Activated CD4-positive, alpha-beta T cell treated with anti-CD3 and anti-CD28 coated beads, Interleukin-2, amount 10 ng/mL, durations not matched to agents 7 days and 5 days (primary cell): ENCODE measurements around the gene MRTFB. TPM values are rescaled to one million over a fixed set of nuclear protein-coding genes. Genes with fewer than 3 reads are reported as not detected.

Source experiments
- CTCF ChIA-PET: fragments of 350-600 bp; sonication (Branson Sonifier 250); formaldehyde crosslinking; loops from one replicate; lab custom pipeline; 2021; ENCODE audit warnings: antibody characterized with exemption; lab: Charles Lee
- POLR2A ChIA-PET: fragments of 350-600 bp; sonication (Branson Sonifier 250); formaldehyde crosslinking; loops from one replicate; lab custom pipeline; 2021; ENCODE audit warnings: antibody characterized with exemption; lab: Charles Lee
- DNase-seq: peaks from one replicate; pipeline ENCODE4 v3.0.0-alpha.2; 2020
- H3K27ac Mint-ChIP-seq: one replicate; pipeline ENCODE4 v1.8.0; 2021; ENCODE audit warnings: mild to moderate bottlenecking, moderate library complexity, mixed read lengths
- H3K27me3 Mint-ChIP-seq: one replicate; pipeline ENCODE4 v1.8.0; 2021; ENCODE audit warnings: mixed read lengths
- H3K36me3 Mint-ChIP-seq: one replicate; pipeline ENCODE4 v1.8.0; 2021; ENCODE audit warnings: low read depth, mixed read lengths
- H3K4me1 Mint-ChIP-seq: one replicate; pipeline ENCODE4 v1.8.0; 2021; ENCODE audit warnings: mixed read lengths
- H3K4me3 Mint-ChIP-seq: one replicate; pipeline ENCODE4 v1.8.0; 2021; ENCODE audit warnings: mild to moderate bottlenecking, moderate library complexity, mixed read lengths
- H3K9me3 Mint-ChIP-seq: one replicate; pipeline ENCODE4 v1.8.0; 2021; ENCODE audit warnings: mixed read lengths
- total RNA-seq, 2 experiments: library from RNA; stranded (reverse); gene quantifications; one replicate each; pipeline ENCODE4 v1.2.3, GENCODE V29; 2021

MRTFB gene
- total RNA-seq, 2 experiments from 2014 or later, result 17.7 to 21.2 TPM

DNA sequence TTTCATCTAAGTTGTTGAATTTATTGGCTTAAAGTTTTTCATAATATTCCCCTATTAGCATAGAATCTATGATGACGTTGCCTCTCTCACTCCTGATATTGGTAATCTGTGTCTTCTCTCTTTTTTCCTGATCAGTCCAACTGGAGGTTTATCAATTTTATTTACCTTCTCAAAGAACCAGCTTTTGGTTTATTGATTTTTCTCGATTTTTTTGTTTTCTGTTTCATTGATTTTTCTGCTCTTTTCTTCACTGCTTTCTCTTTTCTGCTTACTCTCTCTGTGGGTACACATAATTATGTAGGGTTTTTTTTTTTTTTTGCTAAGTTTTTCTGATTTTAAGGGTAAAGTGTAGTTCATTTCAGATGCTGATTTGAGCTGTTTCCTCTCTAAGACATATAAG lies 29.7 kb downstream of the MRTFB start:
- Mint-ChIP-seq H3K36me3 (no peaks in the 10 kb centered on the region), H3K27ac (no peak overlapping the region), H3K4me1 (peaks cover 9% of the 10 kb centered on the region), H3K4me3 (no peak overlapping the region), H3K9me3 (no peaks in the 10 kb centered on the region), H3K27me3 (no peaks in the 10 kb centered on the region)
- no peak for DNase-seq
- CTCF ChIA-PET, result interaction anchor here (0.6 kb wide), 1 partner anchor 23 kb away, joined by 4 read pairs; no protein-coding TSS in a partner anchor
- POLR2A ChIA-PET, result interaction anchor here (0.6 kb wide), 1 partner anchor 84 kb away, joined by 3 read pairs; no protein-coding TSS in a partner anchor

DNA sequence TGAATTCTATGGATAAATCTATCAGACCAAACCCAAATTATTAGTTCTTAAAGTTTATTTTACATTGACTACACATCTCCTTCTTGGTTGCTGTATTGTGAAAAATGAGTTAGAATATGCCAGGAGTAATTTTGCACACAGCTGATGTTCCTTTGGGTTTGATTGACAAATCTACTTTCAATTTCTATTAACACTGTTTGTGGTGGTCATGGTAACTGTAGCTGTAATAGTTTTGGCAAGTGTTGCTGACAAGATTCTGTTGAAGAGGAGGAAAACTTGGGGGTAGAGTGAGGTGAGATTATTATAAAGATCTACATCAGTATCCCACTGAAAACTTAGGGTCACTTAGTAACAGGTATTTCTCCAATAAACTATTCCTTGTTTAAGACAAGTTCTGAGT lies 30.3 kb downstream of the MRTFB start:
- Mint-ChIP-seq H3K4me3 (no peak overlapping the region), H3K36me3 (no peaks in the 10 kb centered on the region), H3K27me3 (no peaks in the 10 kb centered on the region), H3K9me3 (no peaks in the 10 kb centered on the region), H3K27ac (no peak overlapping the region), H3K4me1 (peaks cover 9% of the 10 kb centered on the region)
- POLR2A ChIA-PET, result interaction anchor here (0.6 kb wide), 1 partner anchor 83 kb away, joined by 3 read pairs; no protein-coding TSS in a partner anchor
- CTCF ChIA-PET, result no interaction called here
- no peak for DNase-seq

DNA sequence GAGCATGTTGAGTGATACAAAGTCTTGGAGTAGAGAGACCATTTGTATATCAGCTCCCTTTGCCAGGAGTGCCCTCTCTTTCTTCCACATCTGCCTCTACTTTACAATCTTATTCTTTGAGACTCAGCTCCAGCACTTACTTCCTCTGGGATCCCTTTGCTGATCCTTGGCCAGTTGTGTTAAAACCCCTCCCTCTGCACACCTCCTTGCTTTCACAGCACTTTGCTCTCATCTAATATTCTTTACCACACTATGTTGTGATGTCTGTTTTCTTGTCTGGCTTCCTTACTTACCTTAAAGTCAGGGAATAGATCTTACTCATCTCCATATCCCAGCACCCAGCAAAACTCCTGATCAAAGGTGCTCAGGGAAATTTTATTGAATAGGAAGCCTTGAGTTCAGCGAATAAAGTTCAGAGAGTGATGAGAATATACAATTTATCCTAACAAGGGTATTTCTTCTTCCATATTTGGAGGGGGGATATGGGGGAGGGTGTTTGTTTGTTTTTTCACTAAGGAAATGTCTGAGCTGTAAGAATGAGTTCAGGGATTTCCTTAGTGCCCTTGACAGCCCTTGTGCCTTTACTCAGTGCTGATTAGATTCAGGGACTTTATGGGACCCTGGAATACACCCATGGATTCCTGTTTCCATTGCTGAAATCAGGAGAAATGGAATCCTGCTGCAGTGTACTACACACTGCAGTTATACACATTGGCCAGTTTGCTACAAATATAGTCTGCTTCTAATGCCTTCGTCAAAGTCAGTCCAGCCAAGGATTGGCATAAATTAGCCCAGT lies 32.0 kb downstream of the MRTFB start:
- H3K27me3 Mint-ChIP-seq, result no peaks in the 10 kb centered on the region
- ChIA-PET POLR2A (no interaction called here), CTCF (no interaction called here)
- no peaks in the 10 kb centered on the region for H3K36me3 Mint-ChIP-seq
- H3K9me3 Mint-ChIP-seq, result no peaks in the 10 kb centered on the region
- DNase-seq, result no peak
- H3K27ac Mint-ChIP-seq, result no peak overlapping the region
- H3K4me3 Mint-ChIP-seq, result no peak overlapping the region
- peaks cover 10% of the 10 kb centered on the region for H3K4me1 Mint-ChIP-seq

DNA sequence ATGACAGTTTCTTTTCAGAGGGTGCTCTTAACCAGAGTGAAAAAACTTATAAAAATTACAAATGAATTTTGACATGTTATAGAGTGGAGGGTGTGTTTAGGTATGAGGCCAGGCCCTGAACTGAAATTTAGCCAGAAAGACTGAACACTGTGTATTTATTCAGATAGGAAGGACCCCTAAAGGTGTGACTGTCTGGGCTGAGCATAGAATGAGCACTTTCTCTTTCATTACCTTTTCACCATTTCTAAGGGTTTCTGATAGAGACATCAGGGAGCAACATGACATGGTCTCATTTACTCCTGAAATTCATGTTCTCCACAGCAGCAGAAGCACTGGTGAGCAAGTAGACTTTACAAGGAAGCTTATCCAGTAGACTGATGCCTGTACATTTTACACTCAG lies 32.9 kb downstream of the MRTFB start:
- Mint-ChIP-seq H3K36me3 (no peaks in the 10 kb centered on the region), H3K27me3 (no peaks in the 10 kb centered on the region), H3K4me1 (peaks cover 15% of the 10 kb centered on the region), H3K27ac (no peak overlapping the region), H3K9me3 (no peaks in the 10 kb centered on the region), H3K4me3 (no peak overlapping the region)
- CTCF ChIA-PET, result no interaction called here
- DNase-seq, result no peak
- POLR2A ChIA-PET, result no interaction called here

DNA sequence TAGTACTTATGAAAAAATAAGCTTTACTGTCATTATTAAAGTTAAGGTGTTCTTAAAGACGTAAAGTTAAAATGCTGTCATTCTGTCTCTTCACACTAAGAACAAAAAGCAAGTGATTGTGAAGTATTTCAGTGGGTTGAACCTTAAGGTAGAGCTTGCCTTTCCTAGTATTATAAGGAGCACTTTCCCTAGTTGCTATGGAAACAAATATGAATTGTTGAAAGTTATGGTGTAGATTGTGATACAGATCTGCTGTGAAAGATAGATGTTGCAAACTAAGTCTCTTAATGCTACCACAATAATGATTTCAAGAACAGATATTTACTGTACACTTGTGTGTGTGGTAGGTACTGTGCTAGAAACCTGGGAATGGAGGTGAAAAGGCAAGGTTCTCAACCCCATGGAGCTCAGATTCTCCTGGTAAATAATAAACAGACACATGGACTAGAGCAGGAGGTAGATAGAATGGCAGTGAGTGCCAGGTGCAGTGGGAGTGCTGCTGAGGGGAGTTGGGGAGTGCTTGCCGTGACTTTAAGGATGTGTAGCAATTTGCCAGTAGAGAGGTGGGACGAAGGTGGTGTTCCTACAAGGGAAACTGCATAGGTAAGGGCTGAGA lies 34.7 kb downstream of the MRTFB start:
- H3K4me1 Mint-ChIP-seq, result peaks cover 24% of the 10 kb centered on the region
- ChIA-PET CTCF (interaction anchor here (1.2 kb wide), 1 partner anchor 186 kb away, joined by 3 read pairs; the partner anchor contains the start of gene ERCC4), POLR2A (no interaction called here)
- H3K27ac Mint-ChIP-seq, result no peak overlapping the region
- H3K4me3 Mint-ChIP-seq, result no peak overlapping the region
- H3K36me3 Mint-ChIP-seq, result no peaks in the 10 kb centered on the region
- DNase-seq, result no peak
- no peaks in the 10 kb centered on the region for H3K9me3 Mint-ChIP-seq
- H3K27me3 Mint-ChIP-seq, result no peaks in the 10 kb centered on the region

DNA sequence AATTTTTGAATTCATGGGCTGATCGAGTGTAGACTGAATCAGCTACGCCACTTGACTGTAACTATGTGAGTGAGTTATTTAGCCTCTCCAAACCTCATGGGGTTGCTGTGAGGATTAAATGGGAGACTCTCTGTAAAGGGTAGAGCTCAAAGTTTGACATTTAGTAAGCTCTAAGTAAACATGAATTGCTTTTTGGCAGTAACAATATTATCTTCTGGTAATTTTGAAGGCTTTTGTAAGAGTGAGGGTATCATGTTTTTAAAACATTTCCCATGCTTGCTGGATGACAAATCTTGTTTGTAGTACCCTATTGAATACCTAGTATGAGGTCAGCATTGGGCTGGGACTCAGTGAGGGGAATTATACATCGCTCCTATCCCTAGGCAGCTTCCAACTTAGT lies 35.3 kb downstream of the MRTFB start:
- no peak for DNase-seq
- Mint-ChIP-seq H3K36me3 (no peaks in the 10 kb centered on the region), H3K9me3 (no peaks in the 10 kb centered on the region), H3K4me3 (no peak overlapping the region), H3K27ac (no peak overlapping the region), H3K4me1 (peaks cover 19% of the 10 kb centered on the region), H3K27me3 (no peaks in the 10 kb centered on the region)
- CTCF ChIA-PET, result no interaction called here
- POLR2A ChIA-PET, result no interaction called here

DNA sequence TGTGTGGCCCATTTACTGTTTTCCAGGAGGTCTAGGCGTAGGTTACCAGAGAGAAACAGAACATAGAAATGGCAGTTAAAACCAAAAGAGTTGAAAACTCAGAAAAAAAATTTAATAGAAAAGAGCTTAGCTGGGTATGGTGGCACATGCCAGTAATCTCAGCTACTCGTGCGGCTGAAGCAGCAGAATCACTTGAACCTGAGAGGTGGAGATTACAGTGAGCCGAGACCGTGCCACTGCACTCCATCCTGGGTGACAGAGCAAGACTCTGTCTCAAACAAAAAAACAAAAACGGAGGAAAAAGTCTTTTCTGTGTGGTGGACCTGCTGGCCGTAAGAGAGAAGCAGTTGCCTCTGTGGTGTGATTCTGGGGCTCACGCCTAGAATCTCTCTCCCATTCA lies 35.8 kb downstream of the MRTFB start:
- DNase-seq, result no peak
- H3K9me3 Mint-ChIP-seq, result no peaks in the 10 kb centered on the region
- peaks cover 16% of the 10 kb centered on the region for H3K4me1 Mint-ChIP-seq
- no peak overlapping the region for H3K4me3 Mint-ChIP-seq
- no peak overlapping the region for H3K27ac Mint-ChIP-seq
- H3K27me3 Mint-ChIP-seq, result no peaks in the 10 kb centered on the region
- CTCF ChIA-PET, result no interaction called here
- H3K36me3 Mint-ChIP-seq, result no peaks in the 10 kb centered on the region
- POLR2A ChIA-PET, result no interaction called here

DNA sequence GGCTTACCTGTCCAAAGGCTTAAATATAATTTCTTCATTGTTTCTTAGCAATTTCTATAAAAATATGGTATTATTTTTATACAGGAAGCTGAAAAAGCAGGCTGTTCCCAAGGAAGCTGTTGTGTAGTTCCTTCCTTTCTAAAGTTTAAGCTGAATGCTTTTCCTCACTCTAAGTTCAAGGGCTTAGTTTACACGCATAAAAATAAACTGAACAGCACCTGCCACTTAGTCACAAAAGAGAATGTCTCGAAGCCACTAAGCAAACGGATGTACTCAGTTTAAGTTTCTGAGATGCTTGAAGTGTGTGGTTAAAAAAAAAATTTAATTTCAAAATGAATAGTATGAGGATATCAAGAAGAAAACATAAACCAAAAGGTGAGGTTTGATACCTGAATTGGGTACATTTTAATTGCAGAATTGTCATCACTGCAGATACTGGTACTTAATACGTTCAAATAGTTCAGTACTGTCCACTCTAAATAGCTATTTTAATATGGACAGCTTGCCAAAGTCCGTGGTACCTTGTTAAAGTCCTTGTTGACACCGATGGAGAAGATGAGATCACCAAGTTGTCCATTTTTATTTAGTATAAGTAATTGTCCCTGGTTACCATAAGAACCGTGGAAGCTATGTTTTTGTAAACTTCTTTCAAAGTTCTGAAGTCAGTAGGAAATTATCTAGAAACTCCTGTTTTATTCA lies 38.1 kb downstream of the MRTFB start:
- CTCF ChIA-PET, result interaction anchor here (0.6 to 1.1 kb wide), 2 partner anchors 46 to 103 kb away, joined by 3 to 6 read pairs; no protein-coding TSS in a partner anchor
- H3K9me3 Mint-ChIP-seq, result no peaks in the 10 kb centered on the region

DNA sequence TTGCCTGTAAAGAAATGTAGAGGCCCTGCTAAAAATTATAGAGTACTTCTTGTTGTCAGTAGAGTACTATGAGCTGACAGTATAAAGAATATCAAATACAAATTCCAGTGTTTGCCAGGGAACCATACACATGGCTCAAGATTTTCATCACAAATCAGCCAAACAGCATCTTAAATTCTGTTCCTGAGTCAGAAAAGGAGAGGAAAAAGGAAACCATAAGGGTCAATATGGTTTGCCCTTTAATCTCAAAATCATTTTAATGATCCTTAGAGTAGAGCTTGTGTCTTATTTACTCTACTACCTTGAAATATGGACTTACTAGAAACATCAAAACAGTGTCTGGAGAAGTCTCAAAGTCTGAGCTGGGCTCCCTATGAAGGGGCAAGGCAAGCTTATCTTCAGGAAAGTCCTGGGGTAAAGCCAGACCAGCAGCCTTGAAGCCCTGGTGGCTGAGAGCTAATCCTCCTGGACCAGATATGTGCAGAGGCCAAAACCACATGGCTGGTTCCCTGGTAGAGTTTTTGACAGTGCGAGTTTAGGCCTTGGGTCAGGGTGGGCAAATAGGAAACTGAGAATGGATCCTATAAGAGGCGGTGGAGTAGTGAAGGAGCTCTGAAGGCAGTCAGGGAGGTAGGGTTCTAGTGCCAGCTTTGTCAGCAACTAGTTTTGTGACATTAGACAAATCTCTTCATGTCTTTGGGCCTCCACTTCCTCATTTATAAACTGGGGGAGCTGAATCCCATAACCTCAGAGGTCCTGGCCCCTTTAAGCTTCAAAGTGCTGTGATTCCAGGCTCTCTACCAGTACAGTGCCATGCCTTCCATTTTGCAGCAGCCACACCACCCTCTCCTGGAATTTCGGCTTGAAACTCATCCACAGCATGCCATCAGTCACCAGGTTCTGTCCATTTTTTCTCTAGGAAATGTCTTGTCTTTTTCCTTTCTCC lies 38.9 kb downstream of the MRTFB start:
- H3K27ac Mint-ChIP-seq, result no peak overlapping the region
- H3K4me3 Mint-ChIP-seq, result no peak overlapping the region
- H3K36me3 Mint-ChIP-seq, result no peaks in the 10 kb centered on the region
- POLR2A ChIA-PET, result no interaction called here
- no peaks in the 10 kb centered on the region for H3K27me3 Mint-ChIP-seq
- DNase-seq, result no peak
- peaks cover 20% of the 10 kb centered on the region for H3K4me1 Mint-ChIP-seq
- no peaks in the 10 kb centered on the region for H3K9me3 Mint-ChIP-seq
- CTCF ChIA-PET, result interaction anchor here (0.6 kb wide), 1 partner anchor 103 kb away, joined by 6 read pairs; no protein-coding TSS in a partner anchor

More for the DNA sequence above, 38.1 kb downstream of the MRTFB start:
- POLR2A ChIA-PET, result no interaction called here
- DNase-seq, result no peak
- H3K4me3 Mint-ChIP-seq, result no peak overlapping the region
- no peaks in the 10 kb centered on the region for H3K36me3 Mint-ChIP-seq
- peaks cover 20% of the 10 kb centered on the region for H3K4me1 Mint-ChIP-seq
- H3K27me3 Mint-ChIP-seq, result no peaks in the 10 kb centered on the region
- no peak overlapping the region for H3K27ac Mint-ChIP-seq

DNA sequence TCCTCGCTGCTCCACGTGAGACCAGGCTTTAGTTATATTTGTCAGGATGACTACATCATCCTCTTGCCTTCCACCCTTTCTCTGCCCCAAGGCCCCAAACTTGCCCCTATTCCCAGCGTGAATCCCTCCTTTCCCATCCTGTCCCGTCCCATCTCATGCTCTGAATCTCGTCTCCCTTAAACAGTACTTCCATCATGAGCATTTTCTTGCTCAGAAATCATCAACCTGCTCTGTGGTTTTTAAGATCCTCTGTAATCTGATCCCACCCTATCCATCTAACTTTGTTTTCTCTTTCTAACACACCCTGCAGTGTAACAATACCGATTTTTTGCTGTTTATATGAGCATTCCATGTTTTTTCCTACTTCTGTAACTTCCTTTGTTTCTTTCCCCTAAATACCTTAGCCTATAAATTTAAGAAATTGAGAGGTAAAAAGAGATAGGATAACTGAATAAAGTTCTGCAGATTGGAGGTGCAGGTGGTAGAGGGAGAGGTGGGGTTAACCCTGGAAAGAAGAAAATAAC lies 39.7 kb downstream of the MRTFB start:
- Mint-ChIP-seq H3K4me1 (peaks cover 20% of the 10 kb centered on the region), H3K9me3 (no peaks in the 10 kb centered on the region), H3K27me3 (no peaks in the 10 kb centered on the region), H3K4me3 (no peak overlapping the region), H3K36me3 (no peaks in the 10 kb centered on the region), H3K27ac (no peak overlapping the region)
- POLR2A ChIA-PET, result no interaction called here
- DNase-seq, result no peak
- CTCF ChIA-PET, result no interaction called here

DNA sequence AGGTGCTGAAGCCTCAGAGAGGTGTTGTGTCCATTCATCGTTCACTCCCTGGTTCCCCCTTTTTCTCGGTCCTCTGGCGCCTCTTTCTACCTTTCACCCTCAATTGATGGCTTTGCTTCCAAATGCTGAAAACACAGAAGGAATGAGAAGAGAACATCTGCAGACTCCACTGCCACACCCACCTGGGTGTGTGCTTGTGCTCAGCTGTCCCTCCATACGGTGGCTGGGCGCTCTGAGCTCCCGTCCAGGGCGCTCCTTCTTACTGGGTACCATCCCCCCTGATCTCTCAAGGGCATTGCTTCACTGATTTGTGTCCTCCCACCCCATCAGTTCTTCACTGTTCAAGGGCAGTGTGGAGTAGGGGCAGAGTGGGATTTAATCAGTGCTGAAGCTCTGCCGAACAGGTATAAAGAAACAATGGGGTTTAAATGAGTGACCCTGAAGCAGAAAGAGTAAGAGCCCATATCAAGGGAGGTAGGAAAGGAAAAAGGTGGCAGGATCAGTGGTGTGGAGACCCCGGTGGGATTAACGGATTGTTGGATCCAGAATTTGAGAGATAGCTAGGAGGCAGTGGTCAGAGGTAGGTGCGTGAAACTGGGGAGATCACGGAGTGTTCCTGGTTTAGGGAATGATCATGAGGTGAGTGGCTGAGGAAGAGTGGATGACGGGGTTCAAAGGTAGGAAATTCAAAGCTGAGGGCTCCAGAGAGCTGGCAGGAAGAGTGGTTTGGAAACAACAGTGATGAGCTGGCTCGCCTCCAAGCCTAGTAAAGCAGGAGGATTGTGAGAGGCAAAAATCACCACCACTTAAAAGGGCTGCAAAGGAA lies 40.8 kb downstream of the MRTFB start:
- ChIA-PET CTCF (no interaction called here), POLR2A (no interaction called here)
- Mint-ChIP-seq H3K27ac (no peak overlapping the region), H3K4me3 (no peak overlapping the region), H3K27me3 (no peaks in the 10 kb centered on the region), H3K4me1 (peaks cover 20% of the 10 kb centered on the region), H3K9me3 (no peaks in the 10 kb centered on the region), H3K36me3 (no peaks in the 10 kb centered on the region)
- no peak for DNase-seq
